ENCODE data around the gene CPSF4L.

Gene CPSF4L

DNA sequence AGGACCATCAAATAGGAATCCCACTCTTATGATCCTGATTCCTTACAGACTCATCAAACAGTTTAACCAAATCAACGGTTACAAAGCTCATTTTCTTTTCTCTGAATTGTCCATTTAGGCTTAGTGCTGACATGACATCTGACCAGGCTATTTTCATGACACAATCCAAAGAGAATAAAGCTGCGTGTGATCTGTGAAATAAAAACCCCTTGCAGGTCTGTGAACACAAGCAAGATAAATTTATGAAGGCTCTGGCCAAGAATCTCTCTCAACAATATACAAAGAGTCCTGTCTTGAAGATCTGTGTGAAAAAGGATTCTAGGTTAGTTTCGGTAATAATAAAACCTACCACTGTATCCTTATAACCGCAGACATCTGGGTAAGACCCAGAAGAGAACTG is 46.8 kb downstream of the CPSF4L start:
- Histone ChIP-seq H3K27ac (ENCODE audit: low read depth, low read length) (no peak overlapping the region), H3K9ac (ENCODE audit: low read depth, low read length) (no peak overlapping the region), H3K4me3 (ENCODE audit: low read depth, low read length) (no peak overlapping the region), H3K27me3 (ENCODE audit: control insufficient read depth, insufficient read depth, low read length) (no peaks in the 10 kb centered on the region), H3K4me1 (ENCODE audit: control insufficient read depth, insufficient read depth, low read length) (0 out of 2 replicates have a peak, but pooled peaks cover 4% of the 10 kb centered on the region), H3K36me3 (ENCODE audit: control insufficient read depth, insufficient read depth, low read length) (peaks cover 25% of the 10 kb centered on the region), H3K9me3 (ENCODE audit: control insufficient read depth, insufficient read depth, low read length) (no peaks in the 10 kb centered on the region)

DNA sequence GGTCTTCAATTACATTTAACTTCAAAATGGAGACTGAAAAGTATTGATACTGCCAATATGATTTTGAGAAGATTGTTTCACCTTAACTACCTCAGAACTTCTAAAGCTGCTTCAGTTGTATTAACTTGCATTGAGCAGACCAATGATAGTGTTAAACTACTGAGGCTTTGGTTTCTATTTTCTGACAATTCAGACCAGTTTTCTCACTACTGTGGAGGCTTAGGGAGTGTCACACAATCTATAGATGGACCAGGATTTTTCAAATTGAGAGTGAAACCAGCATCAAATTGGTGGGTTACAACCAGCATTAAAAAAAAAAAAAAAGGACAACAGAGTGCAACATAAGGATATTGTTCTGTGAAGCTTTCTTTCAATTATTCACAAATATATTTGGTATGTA is 47.7 kb downstream of the CPSF4L start:
- Histone ChIP-seq H3K27ac (ENCODE audit: low read depth, low read length) (no peak overlapping the region), H3K36me3 (ENCODE audit: control insufficient read depth, insufficient read depth, low read length) (peaks cover 34% of the 10 kb centered on the region), H3K4me3 (ENCODE audit: low read depth, low read length) (no peak overlapping the region), H3K4me1 (ENCODE audit: control insufficient read depth, insufficient read depth, low read length) (0 out of 2 replicates have a peak, but pooled peaks cover 4% of the 10 kb centered on the region), H3K9me3 (ENCODE audit: control insufficient read depth, insufficient read depth, low read length) (no peaks in the 10 kb centered on the region), H3K27me3 (ENCODE audit: control insufficient read depth, insufficient read depth, low read length) (no peaks in the 10 kb centered on the region), H3K9ac (ENCODE audit: low read depth, low read length) (no peak overlapping the region)

DNA sequence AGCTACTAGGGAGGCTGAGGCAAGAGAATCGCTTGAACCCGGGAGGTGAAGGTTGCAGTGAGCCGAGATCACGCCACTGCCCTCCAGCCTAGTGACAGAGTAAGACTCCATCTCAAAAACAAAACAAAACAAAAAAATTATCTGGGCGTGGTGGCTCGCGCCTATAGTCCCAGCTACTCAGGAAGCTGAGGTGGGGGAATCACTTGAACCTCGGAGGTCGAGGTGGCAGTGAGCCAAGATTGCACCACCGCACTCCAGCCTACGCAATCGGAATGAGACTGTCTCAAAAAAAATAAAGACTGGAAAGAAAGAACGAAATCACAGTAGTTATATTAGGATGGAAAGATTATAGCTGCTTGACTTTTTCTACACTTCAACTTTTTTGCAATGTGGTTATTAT is 49.9 kb downstream of the CPSF4L start:
- H3K4me1 ChIP-seq (ENCODE audit: control insufficient read depth, insufficient read depth, low read length): 0 out of 2 replicates have a peak, but pooled peaks cover 4% of the 10 kb centered on the region
- no peak overlapping the region for H3K4me3 ChIP-seq (ENCODE audit: low read depth, low read length)
- peaks cover 51% of the 10 kb centered on the region for H3K36me3 ChIP-seq (ENCODE audit: control insufficient read depth, insufficient read depth, low read length)
- no peak overlapping the region for H3K27ac ChIP-seq (ENCODE audit: low read depth, low read length)
- no peak overlapping the region for H3K9ac ChIP-seq (ENCODE audit: low read depth, low read length)
- no peaks in the 10 kb centered on the region for H3K27me3 ChIP-seq (ENCODE audit: control insufficient read depth, insufficient read depth, low read length)
- no peaks in the 10 kb centered on the region for H3K9me3 ChIP-seq (ENCODE audit: control insufficient read depth, insufficient read depth, low read length)

DNA sequence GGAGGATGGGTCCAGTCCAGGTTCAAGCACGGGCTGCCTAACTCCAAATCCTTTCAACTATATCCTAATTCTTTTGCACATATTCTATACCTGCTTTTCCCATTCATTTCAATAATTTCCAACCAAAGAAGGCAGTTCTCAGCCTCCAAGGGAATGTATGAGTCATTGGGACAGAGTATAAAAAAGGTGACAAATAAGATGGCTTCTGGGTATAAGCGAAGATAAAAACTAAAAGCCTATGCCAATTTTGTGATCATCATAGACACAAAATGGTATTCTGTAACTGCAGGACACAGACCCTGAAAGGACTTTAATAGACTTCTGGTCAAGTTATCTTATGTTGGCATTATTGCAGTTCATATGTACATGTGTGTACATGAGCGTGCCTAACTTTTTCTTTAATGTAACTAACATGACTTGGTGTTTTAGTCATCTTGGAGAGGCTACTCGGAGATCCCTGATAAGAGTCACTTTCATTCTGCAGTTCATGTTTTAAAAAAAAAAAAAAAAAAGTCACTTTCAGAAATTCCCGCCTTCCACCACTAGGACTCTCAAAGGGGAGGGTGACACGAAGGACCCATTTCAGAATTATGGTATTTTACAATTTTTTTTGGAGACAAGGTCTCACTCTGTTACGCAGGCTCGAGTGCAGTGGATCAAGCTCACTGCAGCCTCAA is 51.5 kb downstream of the CPSF4L start:
- H3K9me3 ChIP-seq (ENCODE audit: control insufficient read depth, insufficient read depth, low read length): no peaks in the 10 kb centered on the region
- H3K27me3 ChIP-seq (ENCODE audit: control insufficient read depth, insufficient read depth, low read length): no peaks in the 10 kb centered on the region
- peaks cover 61% of the 10 kb centered on the region for H3K36me3 ChIP-seq (ENCODE audit: control insufficient read depth, insufficient read depth, low read length)
- H3K4me1 ChIP-seq (ENCODE audit: control insufficient read depth, insufficient read depth, low read length): no peaks in the 10 kb centered on the region
- H3K4me3 ChIP-seq (ENCODE audit: low read depth, low read length): no peak overlapping the region
- H3K9ac ChIP-seq (ENCODE audit: low read depth, low read length): no peak overlapping the region
- no peak overlapping the region for H3K27ac ChIP-seq (ENCODE audit: low read depth, low read length)

DNA sequence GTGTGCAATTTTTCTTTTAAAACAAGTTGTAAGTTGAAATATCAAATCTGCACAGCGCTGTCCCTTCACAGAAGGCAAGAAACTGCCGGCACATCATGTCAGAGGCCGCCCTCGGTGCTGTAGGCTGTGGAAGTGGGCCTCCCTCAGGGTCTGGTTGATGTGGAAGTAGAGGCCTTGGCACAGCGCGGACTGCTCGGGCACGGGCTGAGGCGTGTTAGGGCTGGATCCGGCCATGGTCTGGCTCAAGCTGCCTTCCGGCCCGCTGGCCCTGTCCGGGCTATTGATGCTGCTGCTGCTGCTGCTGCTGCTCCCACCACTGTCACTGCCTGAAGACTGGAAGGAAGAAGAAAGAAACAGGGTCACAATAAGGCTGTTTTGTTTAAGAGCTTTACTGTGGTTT is 52.2 kb downstream of the CPSF4L start:
- H3K27ac ChIP-seq (ENCODE audit: low read depth, low read length): no peak overlapping the region
- H3K9ac ChIP-seq (ENCODE audit: low read depth, low read length): no peak overlapping the region
- no peaks in the 10 kb centered on the region for H3K27me3 ChIP-seq (ENCODE audit: control insufficient read depth, insufficient read depth, low read length)
- H3K4me1 ChIP-seq (ENCODE audit: control insufficient read depth, insufficient read depth, low read length): no peaks in the 10 kb centered on the region
- H3K4me3 ChIP-seq (ENCODE audit: low read depth, low read length): no peak overlapping the region
- H3K36me3 ChIP-seq (ENCODE audit: control insufficient read depth, insufficient read depth, low read length): peaks cover 65% of the 10 kb centered on the region
- no peaks in the 10 kb centered on the region for H3K9me3 ChIP-seq (ENCODE audit: control insufficient read depth, insufficient read depth, low read length)

DNA sequence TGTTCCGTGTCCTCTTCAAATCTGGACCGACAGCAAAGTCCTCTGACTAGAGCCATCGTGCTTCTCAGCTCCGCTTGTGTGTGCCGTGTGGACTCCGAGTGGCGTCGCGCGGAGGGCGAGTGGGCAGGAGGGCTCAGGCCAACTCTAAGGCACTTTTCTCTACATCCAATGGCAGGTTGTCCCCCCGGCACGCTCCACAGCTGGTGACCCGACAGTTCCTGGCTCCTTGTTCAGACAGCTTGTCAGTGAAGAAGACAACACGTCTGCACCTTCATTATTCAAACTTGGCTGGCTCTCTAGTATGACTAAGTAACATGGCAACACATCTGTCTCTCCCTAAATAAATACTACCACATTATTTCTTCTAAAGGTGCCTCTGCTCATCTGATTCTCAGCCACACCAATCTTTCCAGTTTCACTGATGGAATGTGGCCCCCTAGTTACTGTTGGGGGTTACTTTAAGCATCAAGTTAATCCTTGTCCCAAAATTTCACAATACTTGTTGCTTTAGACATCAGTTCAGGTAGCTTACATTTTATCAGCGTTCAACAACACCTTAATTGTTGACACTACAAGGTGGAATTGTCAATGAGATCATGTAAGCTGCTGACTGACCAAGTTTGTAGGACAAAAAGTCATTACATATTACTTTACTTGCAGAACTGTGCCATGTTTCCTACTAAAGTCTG is 53.4 kb downstream of the CPSF4L start:
- H3K36me3 ChIP-seq (ENCODE audit: control insufficient read depth, insufficient read depth, low read length): peaks cover 76% of the 10 kb centered on the region
- no peaks in the 10 kb centered on the region for H3K9me3 ChIP-seq (ENCODE audit: control insufficient read depth, insufficient read depth, low read length)
- no peak overlapping the region for H3K27ac ChIP-seq (ENCODE audit: low read depth, low read length)
- H3K4me1 ChIP-seq (ENCODE audit: control insufficient read depth, insufficient read depth, low read length): no peaks in the 10 kb centered on the region
- no peaks in the 10 kb centered on the region for H3K27me3 ChIP-seq (ENCODE audit: control insufficient read depth, insufficient read depth, low read length)
- no peak overlapping the region for H3K4me3 ChIP-seq (ENCODE audit: low read depth, low read length)
- no peak overlapping the region for H3K9ac ChIP-seq (ENCODE audit: low read depth, low read length)

DNA sequence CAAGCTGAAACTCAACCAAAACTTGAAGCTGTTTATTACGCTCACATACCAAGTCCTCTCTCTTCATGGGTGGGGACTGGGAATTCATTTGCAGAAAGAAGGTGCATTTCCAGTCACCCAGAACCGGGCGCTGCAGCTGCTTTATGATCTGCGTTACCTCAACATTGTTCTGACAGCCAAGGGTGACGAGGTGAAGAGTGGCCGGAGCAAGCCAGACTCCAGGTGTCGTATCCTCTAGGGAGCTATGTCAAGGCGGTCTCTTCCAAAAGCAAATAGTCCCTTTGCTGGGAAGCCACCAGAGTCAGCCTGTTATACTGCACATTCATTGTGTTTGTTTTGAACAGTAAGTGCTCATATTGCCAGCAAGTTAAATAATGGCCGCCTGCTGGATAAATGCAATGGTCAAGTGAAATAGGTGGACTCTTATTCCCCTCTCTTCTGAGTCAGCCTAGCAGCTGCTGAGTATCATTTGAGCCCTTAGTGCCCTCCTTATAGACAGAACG is 56.2 kb downstream of the CPSF4L start:
- H3K36me3 ChIP-seq (ENCODE audit: control insufficient read depth, insufficient read depth, low read length): peaks cover 92% of the 10 kb centered on the region
- no peak overlapping the region for H3K9ac ChIP-seq (ENCODE audit: low read depth, low read length)
- no peak overlapping the region for H3K27ac ChIP-seq (ENCODE audit: low read depth, low read length)

DNA sequence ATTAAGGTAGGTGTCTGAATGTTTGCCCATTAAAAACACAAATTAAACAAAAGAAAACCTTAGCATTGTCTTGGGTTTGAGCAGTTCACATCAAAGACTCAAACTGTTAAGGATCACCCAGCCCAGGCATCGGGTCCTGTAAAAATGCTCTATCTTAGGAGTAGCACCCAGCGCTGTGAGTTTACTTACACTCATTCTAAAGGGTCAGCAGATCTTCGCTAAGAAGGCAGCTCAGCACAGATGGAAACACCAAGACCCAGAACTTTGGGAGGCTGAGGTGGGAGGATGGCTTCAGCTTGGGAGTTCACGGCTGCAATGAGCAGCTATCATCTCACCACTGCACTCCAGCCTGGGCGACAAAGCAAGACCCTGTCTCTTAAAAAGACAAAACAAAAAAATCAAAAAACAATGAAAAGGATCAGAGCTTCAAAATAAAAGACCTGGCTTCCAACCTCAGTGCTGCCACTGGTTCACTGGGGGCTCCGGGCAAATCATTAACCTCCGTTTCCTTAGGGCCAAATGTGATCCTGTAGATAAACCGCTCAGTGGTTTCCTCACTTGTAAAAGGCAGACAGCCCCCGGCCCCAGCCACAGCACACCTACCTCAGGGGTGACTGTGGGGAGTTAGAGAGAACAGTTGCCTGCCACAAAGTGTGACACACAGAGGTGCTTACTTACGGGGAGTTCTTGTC is 57.7 kb downstream of the CPSF4L start:
- Histone ChIP-seq H3K27ac (ENCODE audit: low read depth, low read length) (no peak overlapping the region), H3K27me3 (ENCODE audit: control insufficient read depth, insufficient read depth, low read length) (no peaks in the 10 kb centered on the region), H3K9me3 (ENCODE audit: control insufficient read depth, insufficient read depth, low read length) (no peaks in the 10 kb centered on the region), H3K36me3 (ENCODE audit: control insufficient read depth, insufficient read depth, low read length) (peaks cover 95% of the 10 kb centered on the region), H3K9ac (ENCODE audit: low read depth, low read length) (no peak overlapping the region), H3K4me3 (ENCODE audit: low read depth, low read length) (no peak overlapping the region), H3K4me1 (ENCODE audit: control insufficient read depth, insufficient read depth, low read length) (no peaks in the 10 kb centered on the region)

More for the DNA sequence above, 56.2 kb downstream of the CPSF4L start:
- Histone ChIP-seq H3K4me3 (ENCODE audit: low read depth, low read length) (no peak overlapping the region), H3K9me3 (ENCODE audit: control insufficient read depth, insufficient read depth, low read length) (no peaks in the 10 kb centered on the region), H3K4me1 (ENCODE audit: control insufficient read depth, insufficient read depth, low read length) (no peaks in the 10 kb centered on the region), H3K27me3 (ENCODE audit: control insufficient read depth, insufficient read depth, low read length) (no peaks in the 10 kb centered on the region)

DNA sequence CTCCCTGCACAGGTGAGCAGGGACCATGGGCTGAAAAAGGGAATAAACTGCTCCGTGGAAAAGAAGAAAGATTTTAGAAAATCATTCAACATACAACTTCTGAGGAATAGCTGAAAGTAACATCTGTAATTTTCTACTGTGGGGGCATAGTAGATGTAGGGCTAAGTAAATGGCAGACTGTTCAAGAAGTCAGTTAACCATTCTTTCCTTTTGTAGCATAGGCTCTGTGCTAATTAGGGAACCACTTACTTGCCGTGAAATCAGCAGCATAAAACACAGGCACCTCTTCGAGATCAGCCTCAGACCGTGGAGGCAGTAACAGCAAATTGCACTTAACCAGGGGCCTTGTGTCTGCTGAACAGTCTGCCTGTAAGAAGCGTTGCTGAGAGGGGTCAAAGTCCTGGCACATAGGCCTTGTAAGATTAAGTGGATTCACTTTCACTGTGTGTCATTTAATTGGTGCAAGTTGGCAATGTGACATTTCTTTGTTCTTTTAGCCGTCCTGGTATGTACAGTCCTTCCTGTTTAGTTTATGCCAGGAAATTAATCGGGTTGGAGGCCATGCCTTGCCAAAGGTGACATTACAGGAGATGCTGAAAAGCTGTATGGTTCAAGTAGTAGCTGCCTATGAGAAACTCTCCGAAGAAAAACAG is 58.4 kb downstream of the CPSF4L start:
- no peak overlapping the region for H3K4me3 ChIP-seq (ENCODE audit: low read depth, low read length)
- no peaks in the 10 kb centered on the region for H3K4me1 ChIP-seq (ENCODE audit: control insufficient read depth, insufficient read depth, low read length)
- H3K27me3 ChIP-seq (ENCODE audit: control insufficient read depth, insufficient read depth, low read length): no peaks in the 10 kb centered on the region
- H3K27ac ChIP-seq (ENCODE audit: low read depth, low read length): no peak overlapping the region
- H3K9ac ChIP-seq (ENCODE audit: low read depth, low read length): no peak overlapping the region
- no peaks in the 10 kb centered on the region for H3K9me3 ChIP-seq (ENCODE audit: control insufficient read depth, insufficient read depth, low read length)
- peaks cover 95% of the 10 kb centered on the region for H3K36me3 ChIP-seq (ENCODE audit: control insufficient read depth, insufficient read depth, low read length)

DNA sequence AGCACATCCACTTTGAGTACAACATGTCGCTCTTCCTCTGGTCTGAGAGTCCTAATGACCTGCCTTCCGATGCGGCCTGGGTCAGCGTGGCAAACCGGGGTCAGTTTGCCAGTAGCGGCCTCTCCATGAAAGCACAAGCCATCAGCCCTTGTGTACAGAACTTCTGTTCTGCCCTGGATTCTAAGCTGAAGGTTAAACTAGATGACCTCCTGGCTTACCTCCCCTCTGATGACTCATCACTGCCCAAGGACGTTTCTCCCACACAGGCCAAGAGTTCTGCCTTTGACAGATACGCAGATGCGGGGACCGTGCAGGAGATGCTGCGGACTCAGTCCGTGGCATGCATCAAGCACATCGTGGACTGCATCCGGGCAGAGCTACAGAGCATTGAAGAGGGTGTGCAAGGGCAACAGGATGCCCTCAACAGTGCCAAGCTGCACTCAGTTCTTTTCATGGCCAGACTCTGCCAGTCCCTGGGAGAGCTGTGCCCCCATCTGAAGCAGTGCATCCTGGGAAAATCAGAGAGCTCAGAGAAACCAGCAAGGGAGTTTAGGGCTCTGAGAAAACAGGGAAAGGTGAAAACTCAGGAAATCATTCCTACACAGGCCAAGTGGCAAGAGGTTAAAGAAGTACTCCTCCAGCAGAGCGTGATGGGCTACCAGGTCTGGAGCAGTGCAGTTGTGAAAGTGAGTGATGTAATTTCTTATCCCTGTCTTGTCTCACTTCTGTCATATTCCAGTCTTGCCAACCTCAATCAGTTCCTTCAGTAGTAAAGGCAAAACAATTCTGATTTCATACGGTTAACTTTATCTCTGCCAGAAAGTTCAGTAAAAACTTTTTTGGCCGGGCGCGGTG is 60.2 kb downstream of the CPSF4L start:
- Histone ChIP-seq H3K27me3 (ENCODE audit: control insufficient read depth, insufficient read depth, low read length) (no peaks in the 10 kb centered on the region), H3K9me3 (ENCODE audit: control insufficient read depth, insufficient read depth, low read length) (no peaks in the 10 kb centered on the region), H3K36me3 (ENCODE audit: control insufficient read depth, insufficient read depth, low read length) (peaks cover 95% of the 10 kb centered on the region), H3K27ac (ENCODE audit: low read depth, low read length) (no peak overlapping the region), H3K4me1 (ENCODE audit: control insufficient read depth, insufficient read depth, low read length) (no peaks in the 10 kb centered on the region), H3K4me3 (ENCODE audit: low read depth, low read length) (no peak overlapping the region), H3K9ac (ENCODE audit: low read depth, low read length) (no peak overlapping the region)

Data from HUES48 (cell line).